H9 (cell line): ENCODE data around the gene KIF11. TPM values are rescaled to one million over a fixed set of nuclear protein-coding genes. Genes with fewer than 3 reads are reported as not detected.

ENCODE experiments used
- DNase-seq: peaks from one replicate; pipeline ENCODE4 v3.0.0-alpha.2; 2017
- H2AFZ ChIP-seq: one replicate; pipeline ENCODE4 v1.6.1; 2013; ENCODE audit warnings: mild to moderate bottlenecking, low read length, control low read depth, moderate library complexity
- H2AK5ac ChIP-seq: 2 replicates; pipeline ENCODE4 v1.6.1; 2013; ENCODE audit warnings: low read length, control low read depth, mixed read lengths; ENCODE audit not compliant: insufficient read length
- H2BK120ac ChIP-seq: one replicate; pipeline ENCODE4 v1.6.1; 2013; ENCODE audit warnings: low read depth, mild to moderate bottlenecking, low read length, control low read depth, inconsistent platforms; ENCODE audit not compliant: poor library complexity, severe bottlenecking
- H2BK12ac ChIP-seq: 2 replicates; pipeline ENCODE4 v1.6.1; 2013; ENCODE audit warnings: low read length, control low read depth, mixed read lengths, low read depth; ENCODE audit not compliant: insufficient read length
- H2BK15ac ChIP-seq: 2 replicates; pipeline ENCODE4 v1.6.1; 2013; ENCODE audit warnings: low read depth, low read length, control low read depth
- H2BK20ac ChIP-seq: one replicate; pipeline ENCODE4 v1.6.1; 2013; ENCODE audit warnings: low read depth, mild to moderate bottlenecking, low read length, control low read depth, inconsistent platforms; ENCODE audit not compliant: poor library complexity, severe bottlenecking
- H2BK5ac ChIP-seq: 2 replicates; pipeline ENCODE4 v1.6.1; 2013; ENCODE audit warnings: low read length, control low read depth, mixed read lengths; ENCODE audit not compliant: insufficient read length
- H3K14ac ChIP-seq: 2 replicates; pipeline ENCODE4 v1.6.1; 2013; ENCODE audit warnings: low read length, control low read depth; ENCODE audit not compliant: insufficient read depth
- H3K18ac ChIP-seq: 2 replicates; pipeline ENCODE4 v1.6.1; 2013; ENCODE audit warnings: low read depth, mild to moderate bottlenecking, mixed read lengths, low read length, control low read depth; ENCODE audit not compliant: insufficient read length
- H3K23ac ChIP-seq: 2 replicates; pipeline ENCODE4 v1.6.1; 2013; ENCODE audit warnings: low read length, control low read depth, mixed read lengths, low read depth; ENCODE audit not compliant: insufficient read length
- H3K23me2 ChIP-seq: 2 replicates; pipeline ENCODE4 v1.6.1; 2013; ENCODE audit warnings: low read depth, mild to moderate bottlenecking, mixed read lengths, low read length, control low read depth; ENCODE audit not compliant: insufficient read length, poor library complexity, severe bottlenecking
- H3K27ac ChIP-seq: 2 replicates; pipeline ENCODE4 v1.5.1; 2013; ENCODE audit warnings: low read length, control low read depth, mixed read lengths, low read depth; ENCODE audit not compliant: insufficient read length
- H3K27me3 ChIP-seq: 2 replicates; pipeline ENCODE4 v1.6.1; 2013; ENCODE audit warnings: low read length, control low read depth, inconsistent platforms; ENCODE audit not compliant: insufficient read depth
- H3K4ac ChIP-seq: 2 replicates; pipeline ENCODE4 v1.6.1; 2013; ENCODE audit warnings: low read depth, mild to moderate bottlenecking, control low read depth, inconsistent platforms, low read length, moderate library complexity
- H3K4me1 ChIP-seq: 2 replicates; pipeline ENCODE4 v1.6.1; 2013; ENCODE audit warnings: low read length, control low read depth, inconsistent platforms; ENCODE audit not compliant: insufficient read depth
- H3K4me2 ChIP-seq: 2 replicates; pipeline ENCODE4 v1.6.1; 2013; ENCODE audit warnings: low read length, control low read depth, mixed read lengths; ENCODE audit not compliant: insufficient read length, insufficient read depth
- H3K56ac ChIP-seq: 2 replicates; pipeline ENCODE4 v1.6.1; 2013; ENCODE audit warnings: low read depth, mild to moderate bottlenecking, mixed read lengths, low read length, control low read depth; ENCODE audit not compliant: insufficient read length
- H3K79me1 ChIP-seq: 2 replicates; pipeline ENCODE4 v1.6.1; 2013; ENCODE audit warnings: low read depth, mild to moderate bottlenecking, moderate library complexity, low read length, control low read depth, inconsistent platforms; ENCODE audit not compliant: insufficient read depth, poor library complexity, severe bottlenecking
- H3K79me2 ChIP-seq: 2 replicates; pipeline ENCODE4 v1.6.1; 2013; ENCODE audit warnings: low read length, control low read depth, inconsistent platforms; ENCODE audit not compliant: insufficient read depth
- H3K9ac ChIP-seq: 2 replicates; pipeline ENCODE4 v1.6.1; 2013; ENCODE audit warnings: low read length, control low read depth, mixed read lengths; ENCODE audit not compliant: insufficient read length; ENCODE audit errors: extremely low read depth
- H3K9me3 ChIP-seq: one replicate; pipeline ENCODE4 v1.6.1; 2013; ENCODE audit warnings: low read depth, low read length, inconsistent platforms; ENCODE audit not compliant: control insufficient read depth
- H3T11ph ChIP-seq: one replicate; pipeline ENCODE4 v1.6.1; 2013; ENCODE audit warnings: mild to moderate bottlenecking, low read length, control low read depth, inconsistent platforms
- H4K20me1 ChIP-seq: one replicate; pipeline ENCODE4 v1.6.1; 2013; ENCODE audit not compliant: control insufficient read depth, insufficient read length, insufficient read depth
- H4K5ac ChIP-seq: 2 replicates; pipeline ENCODE4 v1.6.1; 2013; ENCODE audit warnings: low read depth, mild to moderate bottlenecking, mixed read lengths, low read length, control low read depth; ENCODE audit not compliant: insufficient read length
- H4K8ac ChIP-seq: replicated peaks from 2 replicates; pipeline ENCODE4 v1.6.1; 2013; ENCODE audit warnings: low read length, control low read depth, mixed read lengths, low read depth; ENCODE audit not compliant: insufficient read length
- H4K91ac ChIP-seq: 2 replicates; pipeline ENCODE4 v1.6.1; 2013; ENCODE audit warnings: low read depth, mild to moderate bottlenecking, moderate library complexity, mixed read lengths, low read length, control low read depth; ENCODE audit not compliant: insufficient read length
- H3K27ac Mint-ChIP-seq, 3 experiments: 2 replicates in 2 of 3; 3 replicates in 1 of 3; pipeline ENCODE4 v1.8.0; 2020 to 2021; ENCODE audit warnings: mixed read lengths in 3 of 3, mild to moderate bottlenecking in 1 of 3, moderate library complexity in 1 of 3
- H3K27me3 Mint-ChIP-seq: 2 replicates; pipeline ENCODE4 v1.8.0; 2021; ENCODE audit warnings: low read depth, mild to moderate bottlenecking, moderate library complexity, mixed read lengths
- H3K36me3 Mint-ChIP-seq, 3 experiments: 2 replicates in 2 of 3; 3 replicates in 1 of 3; pipeline ENCODE4 v1.8.0; 2020 to 2021; ENCODE audit warnings: low read depth in 3 of 3, mixed read lengths in 3 of 3; ENCODE audit not compliant: insufficient read depth in 1 of 3
- H3K4me1 Mint-ChIP-seq, 2 experiments: 2 replicates each; pipeline ENCODE4 v1.8.0; 2020; ENCODE audit warnings: mixed read lengths in 2 of 2
- H3K4me3 Mint-ChIP-seq, 2 experiments: 2 replicates in 1 of 2; 3 replicates in 1 of 2; pipeline ENCODE4 v1.8.0; 2020 to 2021; ENCODE audit warnings: mild to moderate bottlenecking in 2 of 2, mixed read lengths in 2 of 2, moderate library complexity in 1 of 2
- H3K9me3 Mint-ChIP-seq, 2 experiments: 2 replicates in 1 of 2; 3 replicates in 1 of 2; pipeline ENCODE4 v1.8.0; 2020; ENCODE audit warnings: mild to moderate bottlenecking in 2 of 2, mixed read lengths in 2 of 2, moderate library complexity in 1 of 2
- CTCF ChIP-seq: fragments of 200-600 bp; sonication (generic); conservative IDR thresholded peaks from 3 replicates; pipeline ENCODE4 v1.8.0; 2021; ENCODE audit warnings: antibody characterized with exemption, mild to moderate bottlenecking
- WGBS: extraction: QIAGEN DNeasy Blood & Tissue Kit; methylation state at CpG from one replicate; pipeline ENCODE4 v1.1.7; 2013; ENCODE audit warnings: missing lambda C conversion rate, low lambda C conversion rate, mixed read lengths; ENCODE audit not compliant: insufficient read length; ENCODE audit errors: extremely low coverage; 5-methylcytosine and 5-hydroxymethylcytosine counted together
- total RNA-seq: library from RNA; stranded (reverse); gene quantifications from 2 replicates; pipeline ENCODE4 v1.2.1, GENCODE V29; 2021

Gene KIF11
- total RNA-seq, 1 experiment from 2014 or later, result 54.4 TPM

DNA sequence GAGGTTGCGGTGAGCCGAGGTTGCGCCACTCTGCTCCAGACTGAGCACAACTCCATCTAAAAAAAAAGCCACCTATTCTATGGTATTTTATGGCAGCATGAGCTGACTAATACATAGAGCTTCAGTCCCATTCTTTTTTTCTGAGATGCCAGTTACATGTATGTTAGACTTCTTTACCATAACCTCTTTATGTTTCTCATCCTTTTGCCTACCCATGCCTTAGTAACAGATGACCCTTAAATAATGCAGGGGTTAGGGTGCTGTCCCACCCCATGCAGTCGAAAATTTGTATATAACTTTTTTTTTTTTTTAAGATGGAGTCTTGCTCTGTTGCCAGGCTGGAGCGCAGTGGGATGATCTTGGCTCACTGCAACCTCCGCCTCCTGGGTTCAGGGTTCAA is 74.1 kb downstream of the KIF11 start:
- H3K4me3 Mint-ChIP-seq, result no peak overlapping the region
- H3K36me3 Mint-ChIP-seq, result peaks cover 0 to 9% (median 0%) of the 10 kb centered on the region in 3 experiments; a peak in 3 of 7 replicates
- no peak for DNase-seq
- H3K27me3 ChIP-seq, result no peaks in the 10 kb centered on the region
- H3K9me3 ChIP-seq, result no peaks in the 10 kb centered on the region
- H3K27ac ChIP-seq, result no peak overlapping the region
- no peak overlapping the region for H2AFZ ChIP-seq
- H2BK5ac ChIP-seq, result no peak overlapping the region
- H3K14ac ChIP-seq, result no peak overlapping the region
- H4K91ac ChIP-seq, result no peak overlapping the region
- no peak overlapping the region for H3K56ac ChIP-seq
- no peak overlapping the region for H2BK120ac ChIP-seq
- no peaks in the 10 kb centered on the region for H4K20me1 ChIP-seq
- no peaks in the 10 kb centered on the region for H3K79me2 ChIP-seq
- no peak overlapping the region for H3K23ac ChIP-seq
- no peak overlapping the region for H2BK20ac ChIP-seq
- H3K23me2 ChIP-seq, result no peaks in the 10 kb centered on the region
- H3K4ac ChIP-seq, result no peak overlapping the region
- H3K9ac ChIP-seq, result no peak overlapping the region
- no peak overlapping the region for H3K4me2 ChIP-seq
- H4K8ac ChIP-seq, result no peak overlapping the region
- H4K5ac ChIP-seq, result no peak overlapping the region
- no peak overlapping the region for H2AK5ac ChIP-seq
- H3K79me1 ChIP-seq, result no peaks in the 10 kb centered on the region
- H2BK15ac ChIP-seq, result no peak overlapping the region
- H3K4me1 ChIP-seq, result no peaks in the 10 kb centered on the region
- no peak overlapping the region for H3T11ph ChIP-seq
- no peak overlapping the region for H3K27ac Mint-ChIP-seq
- no peak for TF ChIP-seq CTCF
- H3K9me3 Mint-ChIP-seq, result peaks cover 11 to 14% of the 10 kb centered on the region in 2 experiments
- no peaks in the 10 kb centered on the region for H3K4me1 Mint-ChIP-seq
- no peak overlapping the region for H3K18ac ChIP-seq
- no peak overlapping the region for H2BK12ac ChIP-seq
- no CpG with 5 or more reads among the region's 6 CpGs for WGBS
- no peaks in the 10 kb centered on the region; the same call in 1 of the 2 replicates for H3K27me3 Mint-ChIP-seq
